ENCODE data around the gene MID2.

- TF ChIP-seq CTCF (IDR thresholded peaks at IDR 0.05; ENCODE audit: insufficient read depth, low read length): no peak
- no peak for TF ChIP-seq GABPA (IDR thresholded peaks at IDR 0.05; ENCODE audit: low read depth)
- TF ChIP-seq POLR2AphosphoS5 (IDR thresholded peaks at IDR 0.05; ENCODE audit: low read depth): no peak
- TF ChIP-seq REST (IDR thresholded peaks at IDR 0.05; ENCODE audit: insufficient replicate concordance, low read depth): no peak
- TF ChIP-seq SPI1 (IDR thresholded peaks at IDR 0.05; ENCODE audit: borderline replicate concordance, low read depth): no peak
Observed at GRCh38 chrX:107845625-107846024, 20.0 kb downstream of the MID2 start.

Measured in HL-60 (cell line).